ENCODE results near the gene ATF4. TPM values are rescaled to one million over a fixed set of nuclear protein-coding genes. Genes with fewer than 3 reads are reported as not detected.

ATF4 gene
- total and polyA plus RNA-seq, 2 of the 8 experiments (the other 6 are each of a cell fraction or from before 2014, with no cell fraction given), result 553 to 704 TPM

DNA sequence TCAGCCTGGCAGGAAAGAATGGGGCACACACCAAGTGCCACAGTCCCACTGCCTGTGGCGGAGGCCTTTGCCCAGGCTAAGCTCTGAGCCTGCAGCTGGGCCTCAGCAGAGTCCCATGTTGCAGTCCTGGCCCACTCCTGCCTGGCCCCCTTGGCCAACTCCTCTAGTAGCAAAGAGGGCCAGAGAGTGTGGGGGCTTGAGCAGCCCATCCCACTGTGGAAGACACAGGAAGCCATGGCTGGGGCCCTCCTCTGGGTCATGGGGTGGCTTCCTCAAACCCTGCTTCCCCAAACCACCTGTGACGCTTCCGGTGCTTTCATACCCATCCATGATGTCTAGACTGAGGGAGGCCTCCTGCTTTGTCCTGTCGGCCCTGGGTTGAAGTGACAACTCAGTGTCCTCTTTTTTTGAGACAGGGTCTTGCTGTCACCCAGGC, 6.4 kb downstream of the ATF4 start:
- Histone ChIP-seq H2BK20ac (ENCODE audit: low read length) (no peak overlapping the region), H3K9me3 (ENCODE audit: insufficient read depth in 2 of 2, low read depth in 1 of 2, low read length in 1 of 2) (no peaks in the 10 kb centered on the region), H3K4me1 (replicated peaks in 1 of 4; ENCODE audit: control insufficient read depth in 3 of 4, insufficient read depth in 4 of 4, low read length in 3 of 4) (peaks cover 4 to 24% (median 7%) of the 10 kb centered on the region in 4 experiments), H3K9ac (replicated peaks in 1 of 4; ENCODE audit: extremely low read depth in 1 of 4, low read depth in 3 of 4, low read length in 3 of 4) (no peak overlapping the region), H3K4me2 (ENCODE audit: insufficient read depth in 1 of 2, low read depth in 2 of 2, low read length in 2 of 2) (no peak overlapping the region), H2AK5ac (ENCODE audit: low read depth, low read length) (no peak overlapping the region), H3K27me3 (replicated peaks in 1 of 4; ENCODE audit: control insufficient read depth in 3 of 4, extremely low read depth in 1 of 4, insufficient read depth in 3 of 4, low read length in 3 of 4) (no peaks in the 10 kb centered on the region), H3K79me2 (ENCODE audit: control insufficient read depth in 1 of 2, insufficient read depth in 2 of 2, low read length in 2 of 2) (peaks cover 0 to 25% of the 10 kb centered on the region in 2 experiments; a peak in 3 of 4 replicates), H3K23ac (ENCODE audit: insufficient read length) (no peak overlapping the region), H3K56ac (replicated peaks; ENCODE audit: insufficient read length, low read depth, low read length) (no peak overlapping the region), H2AFZ (ENCODE audit: low read length) (no peak overlapping the region), H3K14ac (ENCODE audit: insufficient read length) (no peak overlapping the region), H3K4me3 (ENCODE audit: extremely low read depth in 1 of 4, insufficient read depth in 2 of 4, low read depth in 3 of 4, low read length in 4 of 4) (no peak overlapping the region), H4K5ac (ENCODE audit: insufficient read length, low read depth, low read length) (no peak overlapping the region), H4K91ac (replicated peaks; ENCODE audit: insufficient read length, low read length) (no peak overlapping the region), H3K4ac (replicated peaks; ENCODE audit: insufficient read length, low read depth, low read length) (no peak overlapping the region), H3K36me3 (ENCODE audit: control insufficient read depth in 2 of 4, insufficient read depth in 4 of 4, low read length in 3 of 4) (peaks cover 20 to 34% (median 30%) of the 10 kb centered on the region in 4 experiments), H3K27ac (ENCODE audit: low read depth, low read length) (no peak overlapping the region), H3K23me2 (ENCODE audit: low read depth, low read length) (peaks cover under 1% of the 10 kb centered on the region), H3K18ac (ENCODE audit: extremely low read depth, low read length) (no peak overlapping the region), H4K8ac (ENCODE audit: extremely low read depth, insufficient read depth, low read length) (no peak overlapping the region), H3K79me1 (ENCODE audit: low read depth, low read length) (peaks cover 3% of the 10 kb centered on the region; the same call in 1 of the 2 replicates), H2BK5ac (ENCODE audit: low read depth, low read length) (no peak overlapping the region), H4K20me1 (replicated peaks in 1 of 2; ENCODE audit: control insufficient read depth in 1 of 2, insufficient read depth in 2 of 2, low read length in 2 of 2) (peaks cover 34 to 53% of the 10 kb centered on the region in 2 experiments), H2BK15ac (ENCODE audit: low read length) (no peak overlapping the region), H2BK120ac (replicated peaks; ENCODE audit: low read depth, low read length) (no peak overlapping the region), H2BK12ac (ENCODE audit: low read depth, low read length) (no peak overlapping the region)
- 86% methylated on average over 4 of the region's 4 CpGs; no CpG with 5 or more reads in 1 of the 2 experiments for WGBS, 2 experiments (ENCODE audit: extremely low coverage in 1 of 2, insufficient coverage in 1 of 2, insufficient read length in 1 of 2, insufficient replicate concordance in 2 of 2, low coverage in 1 of 2, low lambda C conversion rate in 2 of 2, missing lambda C conversion rate in 1 of 2)
- ChIA-PET CTCF (ENCODE audit: partially characterized antibody) (interaction anchor here (0.6 to 21.9 kb wide), 3 partner anchors 12 to 141 kb away, joined by 3 to 361 read pairs (median 150); partner anchors contain the start of gene MIEF1), POLR2A (ENCODE audit: partially characterized antibody) (interaction anchor here (1.0 to 8.9 kb wide), 8 partner anchors 10 to 353 kb away, joined by 3 to 72 read pairs (median 4); no protein-coding TSS in a partner anchor)
- TF ChIP-seq POLR2A (IDR thresholded peaks at IDR 0.05; ENCODE audit: control extremely low read depth in 1 of 2, low read depth in 2 of 2, low read length in 2 of 2) (peak in 1 of 2 experiments; percentile 54; a peak in 2 of 3 replicates), MAX (IDR thresholded peaks at IDR 0.05) (no peak), POLR2AphosphoS5 (IDR thresholded peaks at IDR 0.05; ENCODE audit: low read depth, low read length) (peak; percentile 58)
- DNase-seq (ENCODE audit: low read depth in 1 of 2, low spot score in 2 of 2), result no peak
- no peak for FAIRE-seq

All from H1 (cell line).